NCI-H526 treated with DMSO at 0.1 percent for 48 hours (cell line): Measurements from ENCODE around the gene SPRED2.
"Not testable (repeated sequence)": the region's sequence is repeated elsewhere in the genome, so short reads cannot be mapped to it uniquely, and the experiment has no call there.

Experiments used
- DNase-seq: peaks from one replicate; lab custom pipeline; 2025; lab: John Stamatoyannopoulos, UW

The SPRED2 gene

DNA sequence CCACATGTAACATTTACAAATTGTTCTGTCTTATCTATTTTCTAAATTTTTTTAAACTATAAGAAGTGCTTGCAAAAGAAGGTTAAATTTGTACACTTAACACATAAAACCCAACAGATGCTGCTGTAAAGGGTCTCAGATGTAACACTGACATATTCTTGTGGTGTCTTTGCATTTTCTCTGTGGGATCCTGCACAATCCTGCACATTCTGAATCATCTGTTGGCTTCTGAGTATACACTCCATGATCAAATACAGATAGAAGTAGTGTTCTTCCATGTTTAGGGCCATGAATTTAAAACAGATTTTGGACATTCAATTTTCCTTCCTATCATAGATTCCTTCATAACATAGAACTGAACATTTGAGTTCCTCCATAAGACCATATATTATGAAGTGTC is 89.0 kb downstream of the SPRED2 start:
- DNase-seq = no peak

DNA sequence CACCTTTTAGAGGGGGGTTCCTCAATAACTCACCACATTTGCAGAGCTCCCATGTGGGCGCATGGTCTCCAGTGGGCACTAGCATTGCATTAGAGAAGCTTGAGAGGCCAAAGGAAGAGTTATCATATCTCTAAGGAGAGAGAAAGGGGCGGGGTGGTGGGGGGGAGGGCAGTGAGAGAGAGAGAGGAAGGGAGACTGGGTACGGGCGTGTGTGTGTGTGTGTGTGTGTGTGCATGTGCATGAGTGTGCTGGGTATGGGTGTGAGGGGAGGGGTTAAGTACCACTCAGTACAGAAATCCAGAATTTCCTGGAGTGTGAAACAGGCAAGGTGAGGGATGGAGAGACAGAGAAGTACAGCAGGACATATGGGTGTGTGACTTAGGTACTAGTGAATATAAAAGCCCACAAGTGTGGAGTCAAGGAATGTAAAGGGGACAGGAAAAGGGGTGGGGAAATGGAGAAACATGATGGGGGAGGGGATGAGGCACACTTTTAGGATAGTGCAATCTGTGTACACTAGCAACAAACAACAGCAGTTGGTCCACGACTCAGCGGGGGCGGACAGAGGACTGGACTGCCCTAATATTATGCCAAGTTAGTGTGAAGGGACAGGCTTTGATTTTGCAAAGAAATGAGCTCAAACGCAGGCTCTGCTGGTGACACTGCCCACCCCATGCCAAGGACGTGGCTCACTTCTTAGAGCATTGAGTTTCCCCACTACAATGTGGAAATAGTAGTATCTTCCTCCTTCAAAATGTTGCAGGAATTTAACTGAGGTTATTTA is 91.3 kb downstream of the SPRED2 start:
- DNase-seq = no peak

DNA sequence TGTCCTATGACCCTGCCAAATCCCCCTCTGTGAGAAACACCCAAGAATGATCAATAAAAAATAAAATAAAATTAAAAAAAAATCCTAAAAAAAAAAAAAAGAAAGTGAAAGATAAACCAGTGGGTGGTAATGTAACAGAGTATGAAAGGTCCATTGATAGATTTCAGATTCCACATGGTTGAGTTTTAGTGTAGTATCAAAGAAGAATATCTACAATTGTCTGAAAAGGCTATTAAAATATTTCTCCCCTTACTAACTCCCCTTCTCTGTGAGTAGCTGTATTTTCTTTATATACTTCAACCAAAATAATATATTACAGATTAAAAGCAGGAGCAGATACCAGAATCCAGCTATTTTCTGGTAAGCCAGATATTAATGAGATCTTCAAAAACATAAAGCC is 92.8 kb downstream of the SPRED2 start:
- DNase-seq = no peak

DNA sequence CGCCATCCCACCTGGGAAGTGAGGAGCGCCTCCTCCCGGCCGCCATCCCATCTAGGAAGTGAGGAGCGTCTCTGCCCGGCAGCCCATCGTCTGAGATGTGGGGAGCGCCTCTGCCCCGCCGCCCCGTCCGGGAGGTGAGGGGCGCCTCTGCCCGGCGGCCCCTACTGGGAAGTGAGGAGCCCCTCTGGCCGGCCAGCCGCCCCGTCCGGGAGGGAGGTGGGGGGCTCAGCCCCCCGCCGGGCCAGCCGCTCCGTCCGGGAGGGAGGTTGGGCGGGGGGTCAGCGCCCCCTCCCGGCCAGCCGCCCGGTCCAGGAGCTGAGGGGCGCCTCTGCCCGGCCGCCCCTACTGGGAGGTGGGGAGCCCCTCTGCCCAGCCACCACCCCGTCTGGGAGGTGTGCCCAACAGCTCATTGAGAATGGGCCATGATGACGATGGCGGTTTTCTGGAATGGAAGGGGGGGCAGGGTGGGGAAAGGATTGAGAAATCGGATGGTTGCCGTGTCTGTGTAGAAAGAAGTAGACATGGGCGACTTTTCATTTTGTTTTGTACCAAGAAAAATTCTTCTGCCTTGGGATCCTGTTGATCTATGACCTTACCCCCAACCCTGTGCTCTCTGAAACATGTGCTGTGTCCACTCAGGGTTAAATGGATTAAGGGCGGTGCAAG is 93.4 kb downstream of the SPRED2 start:
- not testable (repeated sequence) for DNase-seq

DNA sequence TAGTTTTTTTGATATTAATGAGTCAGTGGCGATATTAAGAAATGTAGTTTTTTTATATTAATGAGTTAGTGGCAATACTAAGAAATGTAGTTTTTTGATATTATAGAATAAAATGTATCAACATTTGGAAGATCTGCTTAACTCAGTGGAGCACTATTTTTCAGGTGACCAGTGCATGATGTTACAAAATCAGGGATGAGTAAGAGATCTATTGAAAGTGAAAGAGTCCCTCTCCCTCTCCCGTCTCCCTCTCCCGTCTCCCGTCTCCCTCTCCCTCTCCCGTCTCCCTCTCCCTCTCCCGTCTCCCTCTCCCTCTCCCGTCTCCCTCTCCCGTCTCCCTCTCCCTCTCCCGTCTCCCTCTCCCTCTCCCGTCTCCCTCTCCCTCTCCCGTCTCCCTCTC is 94.5 kb downstream of the SPRED2 start:
- not testable (repeated sequence) for DNase-seq

DNA sequence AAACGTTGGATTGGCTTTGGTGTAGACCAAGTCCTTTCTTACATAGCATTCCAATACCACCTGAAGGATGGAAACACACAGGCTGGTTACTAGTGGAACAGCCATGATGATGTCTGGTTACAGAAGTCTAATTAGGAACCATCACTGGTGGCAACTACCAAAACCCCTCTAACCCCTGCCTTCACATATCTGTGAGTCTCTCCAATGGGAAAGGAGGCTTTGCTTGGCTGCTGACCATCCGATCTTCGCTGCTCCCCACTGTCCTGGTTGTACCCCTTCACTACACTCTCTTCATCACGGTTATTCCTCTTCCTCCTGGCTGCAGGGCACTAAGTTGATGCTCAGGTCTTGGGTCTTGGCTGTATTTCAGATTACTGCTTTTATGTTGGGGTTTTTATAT is 97.7 kb downstream of the SPRED2 start:
- DNase-seq = no peak

DNA sequence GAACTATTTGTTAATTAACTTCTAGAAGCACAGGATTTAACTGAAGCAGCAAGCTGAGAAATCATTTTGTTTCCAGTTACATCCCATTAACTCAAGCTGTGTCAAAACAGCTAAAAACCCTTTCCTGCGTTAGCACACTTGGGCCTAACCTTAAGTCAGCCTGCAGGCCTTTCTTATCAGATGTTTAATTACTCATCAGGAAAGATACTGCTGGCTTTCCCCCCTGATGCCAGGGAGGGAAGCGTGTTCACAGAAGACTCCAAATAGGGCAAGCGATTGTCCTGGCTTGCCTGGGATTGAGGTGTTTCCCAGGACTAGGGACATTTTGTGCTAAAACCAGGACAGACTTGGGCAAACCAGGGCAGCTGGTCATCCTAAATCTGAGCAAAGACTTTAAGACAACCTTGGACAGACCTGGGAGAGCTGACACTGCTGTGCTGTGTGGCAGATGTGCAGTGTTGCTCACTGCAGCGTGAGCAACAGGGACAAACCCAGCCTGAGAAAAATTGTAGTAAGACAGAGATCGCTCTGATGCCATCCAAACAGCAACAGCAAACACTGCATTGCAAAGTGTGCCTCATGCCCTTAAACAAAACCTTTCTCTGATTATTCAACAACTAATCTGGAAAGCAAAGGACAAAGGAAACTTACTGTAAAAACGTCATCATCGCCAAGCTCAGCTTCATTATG is 100.9 kb downstream of the SPRED2 start:
- no peak for DNase-seq

DNA sequence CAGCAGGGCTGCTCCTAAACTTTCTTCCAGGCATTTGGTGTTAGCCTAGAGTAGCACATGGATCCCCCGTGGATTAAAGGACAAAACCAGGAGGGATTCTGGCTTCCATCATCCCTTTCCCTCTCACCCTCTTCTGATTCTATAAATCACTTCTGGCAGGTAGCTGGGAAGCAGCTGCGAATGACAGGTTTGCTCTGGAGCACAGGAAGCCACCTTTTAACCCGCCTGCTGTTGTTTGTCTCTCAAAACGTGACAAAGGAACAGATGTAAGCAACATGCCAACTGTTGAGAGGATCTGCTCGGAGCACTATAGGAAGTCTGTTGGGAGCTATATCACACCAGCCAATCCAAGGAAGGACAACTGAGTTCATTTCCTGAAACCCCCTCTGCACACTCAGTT is 102.9 kb downstream of the SPRED2 start:
- DNase-seq = no peak

DNA sequence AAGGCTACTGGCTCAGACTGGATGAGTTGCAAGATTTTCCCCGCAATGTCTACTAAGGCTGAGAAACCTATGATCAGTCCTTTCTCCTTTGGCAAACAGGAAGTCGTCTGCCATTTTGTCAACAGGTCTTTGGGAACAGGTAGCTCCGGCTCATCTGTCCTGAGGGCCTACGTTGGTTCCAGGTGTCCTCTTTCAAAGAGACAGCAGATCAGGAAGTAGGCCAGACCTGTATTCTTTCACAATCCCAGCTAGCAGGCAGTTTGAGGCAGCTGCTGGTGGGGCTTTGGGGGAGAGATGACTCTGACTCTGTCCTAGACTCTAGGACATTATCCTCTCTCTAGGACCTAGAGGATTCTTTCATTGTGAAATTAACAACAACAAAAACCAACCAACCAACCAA is 106.1 kb downstream of the SPRED2 start:
- no peak for DNase-seq

DNA sequence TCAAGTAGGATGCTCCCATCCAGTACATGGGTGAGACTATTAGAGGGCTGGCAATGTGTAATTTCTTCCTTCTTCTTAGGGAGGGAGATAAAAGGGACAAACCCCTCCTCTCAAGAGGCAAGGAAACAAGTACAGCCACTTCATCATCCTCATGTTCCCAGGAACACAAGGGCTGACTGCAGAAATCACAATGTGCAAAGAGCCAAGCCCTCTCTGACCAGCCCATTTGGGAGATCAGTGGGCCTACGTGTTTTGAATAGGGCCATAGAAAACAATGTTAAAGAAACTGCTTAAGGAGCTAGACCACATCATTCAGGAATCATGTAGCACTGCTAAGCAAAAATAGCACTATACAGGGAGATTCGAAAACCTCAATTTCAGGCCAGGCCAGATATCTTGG is 107.3 kb downstream of the SPRED2 start:
- DNase-seq = no peak

DNA sequence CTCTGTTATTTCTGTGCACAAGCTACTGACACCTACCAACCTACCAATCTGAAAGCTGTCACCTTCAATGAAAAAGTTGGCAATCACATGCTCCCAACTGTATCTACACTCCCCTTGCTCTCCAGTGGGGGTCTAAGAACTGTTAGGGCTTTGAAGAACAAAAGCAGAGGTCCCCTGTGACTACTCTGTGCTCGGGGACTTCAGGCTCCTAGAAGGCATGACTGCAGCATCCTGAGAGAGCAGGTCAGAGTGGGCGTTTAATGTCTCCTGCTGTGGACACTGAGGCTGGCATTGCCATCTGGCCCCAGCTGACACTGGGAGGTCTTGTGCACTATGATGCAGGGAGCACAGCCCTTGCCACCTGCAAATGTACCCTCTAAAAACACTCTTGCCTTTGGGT is 111.5 kb downstream of the SPRED2 start:
- DNase-seq = no peak

DNA sequence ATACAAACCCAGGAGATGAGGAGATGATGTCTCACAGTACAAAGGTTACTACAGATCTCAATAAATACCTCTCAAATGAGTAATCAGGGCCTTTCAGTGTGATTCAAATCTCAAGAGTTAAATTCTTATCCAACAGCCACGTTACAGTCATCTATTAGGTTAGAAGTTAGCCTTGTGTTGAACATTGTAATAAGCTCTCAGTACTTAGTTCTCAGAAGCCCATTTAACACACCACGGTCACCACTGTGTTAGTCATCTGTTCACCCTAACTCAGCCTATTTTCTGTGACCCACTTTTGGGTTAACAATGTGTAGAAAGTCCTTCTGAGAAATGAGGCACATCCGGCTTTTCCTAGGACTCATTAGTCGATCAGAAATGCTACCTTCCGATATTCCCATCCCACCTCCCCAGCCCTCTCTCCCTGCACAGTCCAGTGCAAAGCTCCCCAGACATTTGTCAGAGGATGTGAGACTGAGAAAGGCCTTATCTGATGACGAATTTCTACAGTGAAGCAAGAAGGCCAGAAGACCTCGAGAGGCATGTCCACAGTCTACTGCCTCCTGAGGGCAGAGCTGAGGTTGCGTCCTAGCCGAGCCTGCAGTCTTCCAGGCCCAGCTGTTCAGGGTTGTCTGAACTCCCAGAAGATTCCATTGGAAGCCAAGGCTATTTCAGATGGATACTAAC is 112.2 kb downstream of the SPRED2 start:
- DNase-seq = no peak

DNA sequence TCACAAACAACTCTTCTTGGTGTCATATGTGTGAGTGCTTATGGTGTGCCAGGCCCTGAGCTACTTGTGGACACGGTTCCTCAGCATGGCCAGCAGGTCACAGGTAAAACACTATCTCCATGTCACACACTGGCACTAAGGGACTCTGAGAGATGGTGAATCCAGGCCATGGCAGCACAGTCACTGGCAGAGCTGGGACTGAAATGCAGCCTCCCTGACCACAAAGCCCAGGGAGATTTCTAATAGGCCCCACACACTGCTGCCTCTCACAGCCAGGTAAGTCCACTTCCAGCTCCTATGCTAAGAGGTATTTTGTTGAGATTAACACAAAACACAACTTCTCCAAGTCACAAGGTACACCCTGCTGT is 112.7 kb downstream of the SPRED2 start:
- DNase-seq = no peak

DNA sequence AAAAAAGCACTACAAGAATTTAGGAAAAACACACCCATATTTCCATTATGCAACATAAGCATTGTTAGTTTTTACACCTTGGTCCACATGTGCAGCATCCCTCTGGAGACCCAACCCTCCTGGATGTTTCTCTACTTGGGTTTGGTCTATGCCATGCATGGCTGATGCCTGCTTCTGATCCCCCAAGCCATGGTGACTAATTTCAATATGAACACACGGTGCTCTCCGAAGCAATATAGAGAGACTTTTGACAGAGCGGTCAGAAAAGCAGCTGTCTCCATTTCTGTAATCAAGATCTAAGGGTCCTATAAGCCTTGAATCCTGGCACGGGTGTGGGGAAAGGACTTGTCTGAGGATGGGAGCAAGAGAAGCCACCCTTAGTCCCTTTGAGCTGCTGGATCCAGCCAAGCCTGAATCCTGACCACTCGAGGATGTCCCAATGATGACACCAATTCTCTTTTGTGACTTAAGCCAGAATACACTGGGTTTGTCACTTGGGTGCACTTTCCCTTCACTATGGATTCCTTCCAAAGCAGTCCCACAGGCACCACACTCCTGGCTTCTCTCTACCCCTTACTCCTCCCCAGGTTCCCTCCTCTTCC is 113.2 kb downstream of the SPRED2 start:
- no peak for DNase-seq

DNA sequence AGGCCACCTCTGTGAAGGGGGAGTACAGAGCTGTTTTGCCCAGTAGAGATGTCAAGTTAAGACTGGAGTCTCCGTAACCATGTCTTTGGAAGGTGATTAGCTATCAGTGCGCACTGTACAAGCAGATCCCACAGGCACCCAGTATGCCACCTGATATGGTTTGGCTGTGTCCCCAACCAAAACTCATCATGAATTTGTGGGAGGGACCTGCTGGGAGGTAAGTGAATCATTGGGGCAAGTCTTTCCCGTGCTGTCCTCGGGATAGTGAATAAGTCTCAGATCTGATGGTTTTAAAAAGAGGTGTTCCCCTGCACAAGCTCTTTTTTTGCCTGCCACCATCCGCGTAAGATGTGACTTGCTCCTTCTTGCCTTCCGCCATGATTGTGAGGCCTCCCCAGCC is 114.6 kb downstream of the SPRED2 start:
- no peak for DNase-seq

DNA sequence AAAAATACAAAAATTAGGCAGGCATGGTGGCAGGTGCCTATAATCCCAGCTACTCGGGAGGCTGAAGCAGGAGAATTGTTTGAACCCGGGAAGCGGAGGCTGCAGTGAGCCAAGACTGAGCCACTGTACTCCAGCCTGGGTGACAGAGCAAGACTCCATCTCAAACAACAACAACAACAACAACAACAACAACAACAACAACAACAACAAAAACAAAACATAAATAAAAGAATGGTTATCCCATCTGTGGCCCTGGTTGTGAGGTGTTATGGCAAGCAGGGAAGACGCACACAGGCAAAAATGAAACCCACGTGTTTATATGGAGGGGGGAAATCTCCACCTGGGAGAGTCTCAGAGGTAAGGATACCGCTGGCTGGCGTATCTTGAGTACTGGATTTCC is 115.0 kb downstream of the SPRED2 start:
- DNase-seq = not testable (repeated sequence)

DNA sequence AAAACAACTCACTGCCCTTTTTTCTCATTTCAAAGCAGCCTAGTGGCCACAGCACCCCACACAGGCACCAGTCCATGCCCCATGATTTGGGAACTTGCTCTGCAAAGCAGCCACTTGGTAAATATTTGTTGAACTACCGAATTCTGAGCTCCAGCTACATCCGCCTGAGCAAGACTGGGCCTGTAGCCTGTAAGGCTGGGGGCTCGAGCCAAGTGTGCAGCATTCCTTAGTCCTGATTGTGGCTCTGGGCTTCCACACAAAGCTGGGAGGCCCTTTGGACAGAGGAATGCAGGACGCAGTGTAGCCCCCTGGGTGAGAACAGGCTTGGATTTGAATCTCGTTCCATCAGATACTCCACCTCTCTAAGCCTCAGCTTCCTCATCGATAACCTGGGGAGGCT is 116.3 kb downstream of the SPRED2 start:
- DNase-seq = no peak

DNA sequence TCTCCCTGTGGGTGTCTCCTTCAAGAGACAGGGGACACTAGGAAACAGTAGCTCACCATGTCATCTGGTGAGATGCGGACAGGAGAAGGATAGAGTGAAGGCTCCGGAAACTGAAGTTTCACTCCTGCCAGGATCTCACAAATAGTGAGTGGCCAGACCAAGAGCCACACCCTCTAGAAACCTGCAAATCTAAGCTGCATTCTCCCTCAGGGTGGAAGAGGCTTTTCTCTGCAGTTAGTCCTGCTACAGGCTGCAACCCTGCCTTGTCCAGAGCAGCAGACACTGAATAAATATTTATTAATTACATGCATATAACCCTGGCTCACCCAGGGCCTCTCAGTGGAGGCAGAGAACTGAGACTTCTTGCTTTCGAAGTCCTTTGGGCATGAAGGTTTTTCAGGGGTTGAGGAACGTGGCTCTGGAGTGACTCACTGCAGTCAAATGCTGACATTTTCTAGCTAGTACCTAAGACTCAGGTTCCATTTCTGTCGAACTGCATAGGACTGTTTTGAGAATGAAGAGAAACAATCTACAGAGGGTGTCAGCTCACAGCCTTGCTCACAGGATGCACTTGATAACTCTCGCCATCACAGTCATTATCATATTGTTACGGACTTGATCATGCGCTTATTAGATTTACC is 117.5 kb downstream of the SPRED2 start:
- DNase-seq = no peak

DNA sequence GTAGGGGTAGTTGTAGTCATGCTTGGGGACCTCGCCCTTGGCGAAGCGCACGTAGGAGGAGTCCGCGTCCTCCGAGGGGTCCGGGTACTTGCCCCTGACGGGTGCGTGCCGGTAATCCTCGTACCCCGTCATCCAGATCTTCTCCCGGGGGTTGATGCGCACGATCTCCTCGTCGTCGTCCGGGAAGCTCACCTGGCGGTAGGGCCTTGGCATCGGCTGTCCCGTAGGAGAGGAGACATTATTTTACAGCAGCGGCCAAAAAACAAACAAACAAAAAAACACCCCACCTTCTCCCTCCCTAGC is 118.5 kb downstream of the SPRED2 start:
- no peak for DNase-seq

DNA sequence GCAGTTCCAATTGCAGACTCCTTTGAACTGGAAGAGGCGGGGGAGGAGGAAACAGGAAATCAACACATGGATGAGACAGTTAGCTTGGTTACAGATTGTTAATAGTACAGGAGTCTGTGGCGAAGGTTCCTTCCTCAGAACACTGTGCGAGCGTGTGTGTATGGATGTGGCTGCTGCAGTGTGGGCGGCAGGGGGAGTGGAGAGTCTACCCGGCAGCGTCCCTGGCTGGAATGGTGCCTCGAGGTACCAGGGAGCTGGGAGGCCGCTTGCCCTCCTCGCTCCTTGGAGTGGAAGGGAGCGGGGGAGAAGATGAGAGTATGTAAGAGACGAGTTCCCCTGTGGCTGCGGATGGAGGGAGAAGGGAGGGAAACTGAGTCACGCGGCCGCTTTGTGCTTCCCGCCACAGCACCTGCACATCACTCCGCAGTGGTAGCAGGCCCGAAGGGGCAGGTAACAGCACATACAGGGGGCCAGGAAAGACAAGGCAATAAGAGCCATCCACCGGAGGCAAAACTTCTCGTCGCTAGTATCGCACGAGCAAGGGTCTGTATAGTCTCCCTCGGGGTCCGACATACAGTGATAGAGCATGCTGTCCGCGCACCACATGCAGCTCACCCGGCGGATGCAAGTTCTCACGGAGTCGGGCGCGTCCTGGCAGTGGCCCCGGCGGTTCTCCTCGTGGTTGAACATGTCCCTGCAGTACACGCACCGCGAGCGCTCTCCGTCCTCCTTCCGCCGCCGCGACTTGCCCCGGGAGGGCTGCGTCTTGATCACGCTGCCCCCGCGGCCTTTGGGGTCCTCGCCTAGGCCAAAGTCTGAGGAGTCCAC is 119.1 kb downstream of the SPRED2 start:
- DNase-seq = no peak

DNA sequence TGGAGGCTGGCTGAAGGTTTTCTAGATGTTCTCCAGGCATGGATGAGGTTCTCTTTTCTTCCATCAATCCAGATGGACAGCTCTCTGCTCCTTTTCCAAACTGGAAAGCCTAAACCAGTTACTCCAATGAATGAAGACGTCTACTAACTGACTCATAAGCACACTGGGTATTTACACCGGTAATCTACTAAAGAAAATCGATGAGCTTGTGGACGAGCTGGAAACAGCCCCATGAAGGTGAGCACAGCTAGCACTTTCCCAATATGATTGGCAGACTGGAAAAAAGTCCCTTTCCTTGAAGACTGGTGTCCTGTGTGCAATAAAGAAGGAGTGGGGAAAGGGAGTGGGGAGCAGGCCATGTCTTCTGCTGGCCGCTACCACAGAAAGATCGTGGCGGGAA is 120.8 kb downstream of the SPRED2 start:
- no peak for DNase-seq
